ENCODE measurements around the gene ATP11A. TPM values are rescaled to one million over a fixed set of nuclear protein-coding genes. Genes with fewer than 3 reads are reported as not detected.
"Not testable (repeated sequence)": the region's sequence is repeated elsewhere in the genome, so short reads cannot be mapped to it uniquely, and the experiment has no call there.

The ATP11A gene
- total and polyA plus RNA-seq, 9 donors: 11.9 to 26.7 (median 21.3) TPM

- H3K27ac ChIP-seq (ENCODE audit: low read length): peak overlapping the region; percentile 29
- H3K36me3 ChIP-seq (ENCODE audit: control insufficient read depth, insufficient read depth, low read length): peaks cover 17% of the 10 kb centered on the region
- peaks cover 20% of the 10 kb centered on the region for H3K4me1 ChIP-seq (ENCODE audit: control insufficient read depth, insufficient read depth, low read length)
- no peaks in the 10 kb centered on the region for H3K27me3 ChIP-seq (ENCODE audit: control insufficient read depth, insufficient read depth, low read length)
- H3K4me3 ChIP-seq (ENCODE audit: low read length): no peak overlapping the region
- H3K9me3 ChIP-seq (replicated peaks; ENCODE audit: control insufficient read depth, low read depth, low read length): no peaks in the 10 kb centered on the region
- DNase-seq: peak; percentile 52
- WGBS (ENCODE audit: insufficient coverage): 49% methylated on average over 24 of the region's 28 CpGs
Observed at GRCh38 chr13:112783135-112783977, 93.5 kb downstream of the ATP11A start.

GRCh38 chr13:112783978-112784371 lies 94.1 kb downstream of the ATP11A start:
- no peak for DNase-seq
- WGBS (ENCODE audit: insufficient coverage): 67% methylated on average over 7 of the region's 9 CpGs
- H3K36me3 ChIP-seq (ENCODE audit: control insufficient read depth, insufficient read depth, low read length): peaks cover 22% of the 10 kb centered on the region
- no peak overlapping the region for H3K4me3 ChIP-seq (ENCODE audit: low read length)
- H3K4me1 ChIP-seq (ENCODE audit: control insufficient read depth, insufficient read depth, low read length): peaks cover 20% of the 10 kb centered on the region
- no peaks in the 10 kb centered on the region for H3K9me3 ChIP-seq (replicated peaks; ENCODE audit: control insufficient read depth, low read depth, low read length)
- no peaks in the 10 kb centered on the region for H3K27me3 ChIP-seq (ENCODE audit: control insufficient read depth, insufficient read depth, low read length)
- H3K27ac ChIP-seq (ENCODE audit: low read length): no peak overlapping the region

- no peaks in the 10 kb centered on the region for H3K9me3 ChIP-seq (replicated peaks; ENCODE audit: control insufficient read depth, low read depth, low read length)
- H3K4me3 ChIP-seq (ENCODE audit: low read length): no peak overlapping the region
- WGBS (ENCODE audit: insufficient coverage): 96% methylated on average over 23 of the region's 29 CpGs
- H3K27me3 ChIP-seq (ENCODE audit: control insufficient read depth, insufficient read depth, low read length): no peaks in the 10 kb centered on the region
- no peak overlapping the region for H3K27ac ChIP-seq (ENCODE audit: low read length)
- H3K36me3 ChIP-seq (ENCODE audit: control insufficient read depth, insufficient read depth, low read length): peaks cover 25% of the 10 kb centered on the region
- DNase-seq: no peak
- peaks cover 20% of the 10 kb centered on the region for H3K4me1 ChIP-seq (ENCODE audit: control insufficient read depth, insufficient read depth, low read length)
Observed at GRCh38 chr13:112784811-112785482, 95.1 kb downstream of the ATP11A start.

GRCh38 chr13:112785483-112785856 lies 95.6 kb downstream of the ATP11A start:
- 93% methylated on average over 16 of the region's 16 CpGs for WGBS (ENCODE audit: insufficient coverage)
- no peaks in the 10 kb centered on the region for H3K9me3 ChIP-seq (replicated peaks; ENCODE audit: control insufficient read depth, low read depth, low read length)
- no peak overlapping the region for H3K27ac ChIP-seq (ENCODE audit: low read length)
- H3K4me3 ChIP-seq (ENCODE audit: low read length): no peak overlapping the region
- peaks cover 20% of the 10 kb centered on the region for H3K4me1 ChIP-seq (ENCODE audit: control insufficient read depth, insufficient read depth, low read length)
- no peaks in the 10 kb centered on the region for H3K27me3 ChIP-seq (ENCODE audit: control insufficient read depth, insufficient read depth, low read length)
- DNase-seq: no peak
- H3K36me3 ChIP-seq (ENCODE audit: control insufficient read depth, insufficient read depth, low read length): peaks cover 25% of the 10 kb centered on the region

GRCh38 chr13:112786810-112787209 lies 97.0 kb downstream of the ATP11A start:
- H3K4me3 ChIP-seq (ENCODE audit: low read length); H3K27me3 ChIP-seq (ENCODE audit: control insufficient read depth, insufficient read depth, low read length); H3K27ac ChIP-seq (ENCODE audit: low read length); DNase-seq; H3K9me3 ChIP-seq (replicated peaks; ENCODE audit: control insufficient read depth, low read depth, low read length): not testable (repeated sequence)
- WGBS (ENCODE audit: insufficient coverage): 92% methylated on average over 10 of the region's 14 CpGs
- H3K36me3 ChIP-seq (ENCODE audit: control insufficient read depth, insufficient read depth, low read length): peaks cover 25% of the 10 kb centered on the region
- peaks cover 15% of the 10 kb centered on the region for H3K4me1 ChIP-seq (ENCODE audit: control insufficient read depth, insufficient read depth, low read length)

DNA sequence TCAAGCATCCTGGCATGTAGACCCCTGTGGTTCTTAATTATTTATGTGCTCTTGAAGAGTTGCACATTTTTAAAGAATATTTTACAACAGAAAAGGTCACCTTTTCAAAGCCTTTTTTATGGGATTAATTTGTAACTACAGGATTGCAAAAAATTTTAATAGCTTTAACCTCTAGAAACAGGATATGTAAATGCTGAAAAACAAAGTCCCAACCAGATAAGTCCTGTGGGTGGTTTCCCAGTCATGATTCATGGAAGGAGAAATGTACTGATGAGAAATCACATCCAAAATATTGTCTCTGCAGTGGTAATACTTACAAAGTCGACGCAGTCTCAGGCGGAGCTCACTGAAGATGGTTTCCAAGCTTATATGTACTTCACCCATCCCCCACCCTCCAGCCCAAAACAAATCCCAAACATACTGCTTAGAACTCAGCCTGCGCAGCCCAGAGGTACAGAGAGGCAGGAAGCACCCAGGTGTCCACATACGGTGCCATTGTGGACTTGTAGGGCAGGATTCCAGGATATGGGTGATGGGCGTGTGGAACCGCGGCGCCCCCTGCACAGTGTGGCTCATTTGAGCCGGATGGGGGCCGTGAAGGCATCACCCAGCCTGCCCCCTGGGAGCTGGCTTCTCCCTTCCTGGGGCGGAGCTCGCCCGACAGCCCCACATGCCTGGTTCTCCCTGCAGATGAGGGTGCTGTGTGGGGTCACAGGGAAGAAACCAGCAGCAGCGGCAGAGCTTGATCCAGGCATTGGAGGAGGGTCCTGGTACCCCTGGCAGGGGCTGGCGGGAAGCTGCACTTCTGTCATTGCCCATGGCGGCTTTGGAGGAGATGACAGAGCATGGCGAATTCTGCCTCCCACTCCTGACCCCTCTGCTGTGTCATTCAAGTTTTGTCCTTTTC lies 101.2 kb downstream of the ATP11A start:
- WGBS (ENCODE audit: insufficient coverage): 91% methylated on average over 10 of the region's 18 CpGs
- no peak overlapping the region for H3K27ac ChIP-seq (ENCODE audit: low read length)
- no peak overlapping the region for H3K4me3 ChIP-seq (ENCODE audit: low read length)
- no peak for DNase-seq
- no peaks in the 10 kb centered on the region for H3K27me3 ChIP-seq (ENCODE audit: control insufficient read depth, insufficient read depth, low read length)
- no peaks in the 10 kb centered on the region for H3K9me3 ChIP-seq (replicated peaks; ENCODE audit: control insufficient read depth, low read depth, low read length)
- peaks cover 20% of the 10 kb centered on the region for H3K36me3 ChIP-seq (ENCODE audit: control insufficient read depth, insufficient read depth, low read length)
- H3K4me1 ChIP-seq (ENCODE audit: control insufficient read depth, insufficient read depth, low read length): no peaks in the 10 kb centered on the region

DNA sequence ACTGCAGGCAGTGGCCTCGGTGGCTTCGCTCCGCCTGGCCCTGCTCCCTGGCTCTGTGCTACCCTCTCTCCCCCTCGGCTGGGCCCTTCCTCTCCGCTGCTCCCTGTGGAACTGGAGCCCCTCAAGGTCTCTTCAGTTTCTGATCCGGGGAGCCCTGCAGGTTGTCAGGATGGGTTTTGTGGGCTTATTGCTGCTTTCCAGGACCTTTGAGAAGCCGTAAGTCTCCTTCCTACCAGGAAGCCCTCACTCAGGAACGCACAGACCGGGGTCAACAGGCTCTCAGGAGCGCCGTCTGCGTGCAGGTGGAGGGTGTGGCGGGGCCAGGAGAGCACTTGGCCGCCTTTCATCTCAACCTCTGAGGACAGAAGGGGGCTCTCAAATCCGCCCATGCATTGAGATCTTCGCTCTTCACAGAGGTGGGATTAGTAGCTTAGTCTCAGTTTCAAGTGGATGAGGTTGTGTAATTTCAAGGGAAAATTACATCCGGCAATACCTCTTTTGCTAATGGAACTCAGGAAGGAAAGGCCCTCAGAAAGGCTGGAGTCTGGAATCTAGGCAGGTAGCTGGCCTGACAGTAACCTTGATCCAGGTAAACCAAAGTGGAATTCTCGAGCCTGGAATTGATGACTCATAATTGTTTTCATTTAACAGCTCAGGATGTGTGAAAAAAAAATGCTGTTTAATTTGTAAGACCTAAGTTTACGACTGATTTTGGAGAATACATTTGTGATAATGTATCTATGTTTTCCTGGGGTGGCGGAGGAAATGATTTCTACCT lies 102.0 kb downstream of the ATP11A start:
- H3K27ac ChIP-seq (ENCODE audit: low read length): no peak overlapping the region
- 75% methylated on average over 13 of the region's 20 CpGs for WGBS (ENCODE audit: insufficient coverage)
- peaks cover 17% of the 10 kb centered on the region for H3K36me3 ChIP-seq (ENCODE audit: control insufficient read depth, insufficient read depth, low read length)
- H3K4me1 ChIP-seq (ENCODE audit: control insufficient read depth, insufficient read depth, low read length): no peaks in the 10 kb centered on the region
- no peak for DNase-seq
- H3K9me3 ChIP-seq (replicated peaks; ENCODE audit: control insufficient read depth, low read depth, low read length): no peaks in the 10 kb centered on the region
- H3K4me3 ChIP-seq (ENCODE audit: low read length): no peak overlapping the region
- H3K27me3 ChIP-seq (ENCODE audit: control insufficient read depth, insufficient read depth, low read length): no peaks in the 10 kb centered on the region

DNA sequence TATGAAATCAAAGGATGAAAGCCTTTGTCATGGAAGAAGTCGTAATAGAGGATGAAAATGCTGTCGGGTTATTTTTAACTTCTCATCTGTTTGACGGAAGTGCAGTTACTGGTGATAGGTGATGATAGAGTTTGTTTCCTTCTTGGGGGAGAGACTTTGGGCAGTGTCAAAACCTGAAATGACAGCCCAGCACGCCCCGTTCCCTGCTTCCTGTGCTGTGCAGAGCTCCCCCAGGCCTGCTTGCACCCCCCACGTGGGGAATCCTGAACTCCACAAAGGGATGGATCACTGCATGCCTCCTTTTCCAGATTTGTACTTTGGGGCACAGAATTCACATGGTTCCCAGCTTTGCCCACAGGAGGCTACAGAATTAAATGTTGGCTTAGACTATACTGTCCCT lies 102.7 kb downstream of the ATP11A start:
- H3K9me3 ChIP-seq (replicated peaks; ENCODE audit: control insufficient read depth, low read depth, low read length): no peaks in the 10 kb centered on the region
- H3K27me3 ChIP-seq (ENCODE audit: control insufficient read depth, insufficient read depth, low read length): no peaks in the 10 kb centered on the region
- WGBS (ENCODE audit: insufficient coverage): 65% methylated on average over 3 of the region's 6 CpGs
- no peaks in the 10 kb centered on the region for H3K4me1 ChIP-seq (ENCODE audit: control insufficient read depth, insufficient read depth, low read length)
- peaks cover 17% of the 10 kb centered on the region for H3K36me3 ChIP-seq (ENCODE audit: control insufficient read depth, insufficient read depth, low read length)
- no peak for DNase-seq
- H3K4me3 ChIP-seq (ENCODE audit: low read length): no peak overlapping the region
- H3K27ac ChIP-seq (ENCODE audit: low read length): no peak overlapping the region

DNA sequence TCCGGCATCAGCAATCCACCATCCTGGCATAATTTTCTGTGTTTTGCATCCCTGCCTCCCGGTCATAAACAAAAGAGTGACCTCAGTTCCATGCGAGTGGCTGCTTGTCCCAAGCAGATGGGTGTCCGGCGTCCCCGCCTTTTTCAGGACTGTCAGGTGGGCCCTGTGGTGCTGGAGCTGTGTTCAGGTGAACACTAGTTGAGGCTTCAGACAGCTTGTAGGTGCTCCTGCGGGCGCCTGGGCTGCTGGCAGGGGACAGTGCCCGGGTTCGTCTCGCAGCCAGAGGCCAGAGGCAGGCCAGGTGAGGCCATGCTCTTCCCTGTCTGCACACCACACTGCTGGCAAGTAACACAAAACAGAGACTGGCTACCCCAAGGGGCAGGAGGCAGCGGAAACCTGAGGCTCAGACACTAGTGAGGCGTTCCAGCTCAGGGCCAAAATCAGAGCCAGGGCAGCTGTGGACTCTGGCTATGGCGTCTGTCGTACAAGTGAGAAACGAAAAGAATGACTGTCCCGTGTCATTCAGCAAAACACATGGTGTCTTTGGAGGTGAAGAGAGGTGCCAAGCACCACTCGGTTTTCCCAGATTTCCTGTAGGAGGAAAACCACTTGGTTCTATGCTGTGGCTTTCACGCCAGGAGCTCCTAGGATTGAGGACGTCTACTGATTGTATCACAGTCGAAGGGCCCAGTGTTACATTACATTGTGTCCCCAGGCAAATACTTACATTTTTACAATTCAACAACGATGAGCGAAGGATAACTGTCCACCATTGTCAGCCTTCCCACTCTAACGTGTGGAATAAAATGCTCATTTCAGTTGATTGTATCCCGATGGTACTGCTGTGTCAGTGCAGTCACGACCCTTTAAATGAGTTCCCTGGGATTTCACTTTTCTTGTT lies 104.0 kb downstream of the ATP11A start:
- no peaks in the 10 kb centered on the region for H3K4me1 ChIP-seq (ENCODE audit: control insufficient read depth, insufficient read depth, low read length)
- no peak overlapping the region for H3K27ac ChIP-seq (ENCODE audit: low read length)
- no peaks in the 10 kb centered on the region for H3K9me3 ChIP-seq (replicated peaks; ENCODE audit: control insufficient read depth, low read depth, low read length)
- no peak for DNase-seq
- H3K36me3 ChIP-seq (ENCODE audit: control insufficient read depth, insufficient read depth, low read length): peaks cover 7% of the 10 kb centered on the region
- H3K4me3 ChIP-seq (ENCODE audit: low read length): no peak overlapping the region
- 77% methylated on average over 21 of the region's 26 CpGs for WGBS (ENCODE audit: insufficient coverage)
- no peaks in the 10 kb centered on the region for H3K27me3 ChIP-seq (ENCODE audit: control insufficient read depth, insufficient read depth, low read length)
